Chondrocyte (in vitro differentiated cells): Measurements from ENCODE around the gene SYT17. TPM values are rescaled to one million over a fixed set of nuclear protein-coding genes. Genes with fewer than 3 reads are reported as not detected.

Experiments used
- DNase-seq: peaks from one replicate; pipeline ENCODE4 v3.0.0; 2021; ENCODE audit warnings: mixed read lengths, low spot score
- H3K27ac Mint-ChIP-seq: one replicate; pipeline ENCODE4 v1.8.0; 2021; ENCODE audit warnings: mild to moderate bottlenecking, moderate library complexity, mixed read lengths; ENCODE audit not compliant: unreplicated experiment
- H3K27me3 Mint-ChIP-seq: 2 replicates; pipeline ENCODE4 v1.8.0; 2021; ENCODE audit warnings: low read depth, mixed read lengths
- H3K36me3 Mint-ChIP-seq: 2 replicates; pipeline ENCODE4 v1.8.0; 2021; ENCODE audit warnings: low read depth, mixed read lengths
- H3K4me1 Mint-ChIP-seq: 2 replicates; pipeline ENCODE4 v1.8.0; 2021; ENCODE audit warnings: low read depth, mild to moderate bottlenecking, mixed read lengths
- H3K4me3 Mint-ChIP-seq: one replicate; pipeline ENCODE4 v1.8.0; 2021; ENCODE audit warnings: mild to moderate bottlenecking, moderate library complexity, mixed read lengths; ENCODE audit not compliant: unreplicated experiment
- H3K9me3 Mint-ChIP-seq: 2 replicates; pipeline ENCODE4 v1.8.0; 2021; ENCODE audit warnings: low read depth, mixed read lengths
- total RNA-seq: library from RNA; stranded (reverse); gene quantifications from 3 replicates; pipeline ENCODE4 v1.2.1, GENCODE V29; 2021
- TF ChIP-seq, protein P1 (sequence below): fragments of 200-600 bp; sonication (generic); IDR thresholded peaks from 2 replicates; pipeline ENCODE4 v1.5.0; 2021; ENCODE audit warnings: antibody characterized with exemption, mild to moderate bottlenecking, moderate library complexity

Gene SYT17
- total RNA-seq, 1 donor from 2014 or later, result 0.97 TPM

DNA sequence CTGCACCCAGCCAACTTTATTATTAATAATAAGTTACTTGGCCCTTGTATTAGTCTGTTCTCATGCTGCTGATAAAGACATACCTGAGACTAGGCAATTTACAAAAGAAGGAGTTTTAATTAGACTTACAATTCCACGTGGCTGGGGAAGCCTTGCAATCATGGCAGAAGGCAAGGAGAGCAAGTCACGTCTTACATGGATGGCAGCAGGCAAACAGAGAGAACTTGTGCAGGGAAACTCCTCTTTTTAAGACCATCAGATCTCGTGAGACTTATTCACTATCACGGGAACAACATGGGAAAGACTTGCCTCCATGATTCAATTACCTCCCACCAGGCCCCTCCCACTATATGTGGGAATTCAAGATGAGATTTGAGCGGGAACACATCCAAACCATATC, 47.7 kb downstream of the SYT17 start:
- Mint-ChIP-seq H3K27ac (no peak overlapping the region), H3K4me3 (no peak overlapping the region), H3K4me1 (no peaks in the 10 kb centered on the region), H3K27me3 (peaks cover 9% of the 10 kb centered on the region), H3K9me3 (peaks cover 3% of the 10 kb centered on the region), H3K36me3 (no peaks in the 10 kb centered on the region)
- TF ChIP-seq, protein P1, sequence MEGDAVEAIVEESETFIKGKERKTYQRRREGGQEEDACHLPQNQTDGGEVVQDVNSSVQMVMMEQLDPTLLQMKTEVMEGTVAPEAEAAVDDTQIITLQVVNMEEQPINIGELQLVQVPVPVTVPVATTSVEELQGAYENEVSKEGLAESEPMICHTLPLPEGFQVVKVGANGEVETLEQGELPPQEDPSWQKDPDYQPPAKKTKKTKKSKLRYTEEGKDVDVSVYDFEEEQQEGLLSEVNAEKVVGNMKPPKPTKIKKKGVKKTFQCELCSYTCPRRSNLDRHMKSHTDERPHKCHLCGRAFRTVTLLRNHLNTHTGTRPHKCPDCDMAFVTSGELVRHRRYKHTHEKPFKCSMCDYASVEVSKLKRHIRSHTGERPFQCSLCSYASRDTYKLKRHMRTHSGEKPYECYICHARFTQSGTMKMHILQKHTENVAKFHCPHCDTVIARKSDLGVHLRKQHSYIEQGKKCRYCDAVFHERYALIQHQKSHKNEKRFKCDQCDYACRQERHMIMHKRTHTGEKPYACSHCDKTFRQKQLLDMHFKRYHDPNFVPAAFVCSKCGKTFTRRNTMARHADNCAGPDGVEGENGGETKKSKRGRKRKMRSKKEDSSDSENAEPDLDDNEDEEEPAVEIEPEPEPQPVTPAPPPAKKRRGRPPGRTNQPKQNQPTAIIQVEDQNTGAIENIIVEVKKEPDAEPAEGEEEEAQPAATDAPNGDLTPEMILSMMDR, result no peak
- no peak for DNase-seq

DNA sequence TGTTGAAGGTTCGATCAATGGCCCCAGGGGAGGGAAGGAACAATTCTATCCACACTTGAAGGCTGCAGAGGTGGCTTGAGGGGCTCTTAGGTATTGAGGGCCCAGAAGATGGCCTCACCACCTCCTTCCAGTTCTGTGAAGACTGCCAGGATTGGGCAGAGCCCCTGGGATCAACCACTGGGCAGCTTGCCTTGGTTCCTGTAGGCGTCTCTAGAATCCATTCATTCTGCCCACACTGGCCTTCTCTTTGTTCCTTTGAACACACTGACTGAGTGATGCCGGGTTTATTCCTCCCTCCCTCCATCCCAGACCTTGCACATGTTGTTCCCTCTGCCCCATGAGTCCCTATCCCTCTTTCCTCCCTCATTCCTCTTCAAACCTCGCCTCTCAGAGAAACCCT, 50.5 kb downstream of the SYT17 start:
- DNase-seq, result no peak
- H3K9me3 Mint-ChIP-seq, result no peaks in the 10 kb centered on the region
- no peak overlapping the region for H3K27ac Mint-ChIP-seq
- no peaks in the 10 kb centered on the region for H3K36me3 Mint-ChIP-seq
- no peaks in the 10 kb centered on the region for H3K4me1 Mint-ChIP-seq
- peaks cover 7% of the 10 kb centered on the region for H3K27me3 Mint-ChIP-seq
- no peak overlapping the region for H3K4me3 Mint-ChIP-seq
- TF ChIP-seq, protein P1, result no peak

DNA sequence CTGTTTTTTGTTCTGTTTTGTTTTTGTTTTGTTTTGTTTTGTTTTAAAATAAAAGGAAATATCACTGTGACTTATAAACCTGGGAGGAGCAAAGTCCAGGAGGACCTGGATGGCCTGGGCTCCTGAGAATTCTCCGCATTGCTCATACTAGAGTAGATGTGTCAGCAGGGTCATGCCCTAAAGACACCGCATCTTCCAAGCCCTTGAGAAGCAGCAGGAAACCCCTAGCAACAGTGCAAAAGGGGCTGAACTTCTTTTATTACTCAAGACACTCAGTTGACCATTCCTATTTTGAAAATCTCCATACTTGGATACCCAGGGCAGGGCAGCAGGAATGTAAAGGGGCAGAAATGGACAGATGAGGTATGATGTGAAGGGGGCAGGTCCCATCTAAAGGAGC, 51.8 kb downstream of the SYT17 start:
- H3K36me3 Mint-ChIP-seq, result no peaks in the 10 kb centered on the region
- no peaks in the 10 kb centered on the region for H3K4me1 Mint-ChIP-seq
- H3K27me3 Mint-ChIP-seq, result peaks cover 7% of the 10 kb centered on the region
- TF ChIP-seq, protein P1, result no peak
- H3K27ac Mint-ChIP-seq, result no peak overlapping the region
- no peak overlapping the region for H3K4me3 Mint-ChIP-seq
- no peaks in the 10 kb centered on the region for H3K9me3 Mint-ChIP-seq
- DNase-seq, result no peak

GRCh38 chr16:19223235-19224170, 55.5 kb downstream of the SYT17 start:
- no peaks in the 10 kb centered on the region for H3K36me3 Mint-ChIP-seq
- H3K27me3 Mint-ChIP-seq, result peaks cover 4% of the 10 kb centered on the region
- H3K4me3 Mint-ChIP-seq, result no peak overlapping the region
- TF ChIP-seq, protein P1, result peak; percentile 71
- peaks cover 7% of the 10 kb centered on the region for H3K9me3 Mint-ChIP-seq
- no peak overlapping the region for H3K27ac Mint-ChIP-seq
- H3K4me1 Mint-ChIP-seq, result peaks cover 13% of the 10 kb centered on the region
- DNase-seq, result no peak

DNA sequence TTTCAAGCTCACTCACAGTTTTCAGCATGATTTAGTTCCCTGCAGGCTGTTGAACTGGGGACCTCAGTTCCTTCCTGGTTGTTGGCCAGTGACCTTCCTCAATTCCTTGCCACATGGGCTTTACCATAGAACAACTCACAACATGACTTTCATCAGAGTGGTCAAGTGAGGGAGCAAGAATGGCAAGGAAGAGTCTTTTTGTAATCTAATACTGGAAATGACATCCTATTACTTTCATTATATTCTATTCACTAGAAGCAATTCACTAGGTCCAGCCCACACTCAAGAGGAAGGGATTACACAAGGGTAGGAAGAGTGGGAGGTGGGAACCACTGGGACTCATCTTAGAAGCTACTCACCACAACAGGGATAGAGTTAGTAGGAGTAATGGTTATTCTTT, 57.6 kb downstream of the SYT17 start:
- peaks cover 7% of the 10 kb centered on the region for H3K9me3 Mint-ChIP-seq
- H3K36me3 Mint-ChIP-seq, result no peaks in the 10 kb centered on the region
- no peak overlapping the region for H3K4me3 Mint-ChIP-seq
- peaks cover under 1% of the 10 kb centered on the region for H3K27me3 Mint-ChIP-seq
- H3K27ac Mint-ChIP-seq, result no peak overlapping the region
- TF ChIP-seq, protein P1, result no peak
- DNase-seq, result no peak
- H3K4me1 Mint-ChIP-seq, result peaks cover 13% of the 10 kb centered on the region
